GM10248 (cell line): ENCODE results near the gene LY6G6C.
A peak's percentile ranks its signal among the peaks of the same experiment; 100 is the strongest.

Experiments used
- CTCF ChIA-PET: fragments of 300-600 bp; sonication (Branson Sonifier 250); formaldehyde crosslinking; extraction: SDS; loops from one replicate; lab custom pipeline; 2021; ENCODE audit warnings: antibody characterized with exemption; lab: Yijun Ruan, JAX
- POLR2A ChIA-PET: fragments of 350-650 bp; sonication (Branson Sonifier 250); formaldehyde crosslinking; extraction: SDS; loops from one replicate; lab custom pipeline; 2020; ENCODE audit warnings: antibody characterized with exemption; lab: Yijun Ruan, JAX
- DNase-seq: peaks from one replicate; pipeline ENCODE4 v3.0.0; 2012; ENCODE audit errors: extremely low spot score
- CTCF ChIP-seq: IDR thresholded peaks from 2 replicates; pipeline ENCODE4 v1.5.1; 2012; ENCODE audit warnings: mild to moderate bottlenecking, low read depth; ENCODE audit errors: extremely low read depth, missing control alignments, control extremely low read depth

The LY6G6C gene

GRCh38 chr6:31683591-31683990, 38.0 kb downstream of the LY6G6C start:
- no peak for TF ChIP-seq CTCF
- ChIA-PET CTCF (interaction anchor here (0.8 to 1.6 kb wide), 4 partner anchors 10 to 20 kb away, joined by 3 to 6 read pairs (median 4); partner anchors contain the start of genes ABHD16A and LY6G5B), POLR2A (no interaction called here)
- DNase-seq: no peak

GRCh38 chr6:31681135-31681671, 40.3 kb downstream of the LY6G6C start:
- ChIA-PET POLR2A (interaction anchor here (0.6 kb wide), 1 partner anchor 11 kb away, joined by 3 read pairs; no protein-coding TSS in a partner anchor), CTCF (interaction anchor here (0.6 to 2.4 kb wide), 15 partner anchors 9 to 289 kb away, joined by 3 to 20 read pairs (median 4); partner anchors contain the start of genes ABHD16A, CSNK2B, HSPA1A and HSPA1L)
- peak; percentile 13 for TF ChIP-seq CTCF
- DNase-seq: peak; percentile 75

- peak; percentile 83 for DNase-seq
- CTCF ChIA-PET: interaction anchor here (0.6 to 2.9 kb wide), 20 partner anchors 8 to 290 kb away, joined by 3 to 20 read pairs (median 4); partner anchors contain the start of genes ABHD16A, CSNK2B, HSPA1A and HSPA1L
- POLR2A ChIA-PET: interaction anchor here (0.6 kb wide), 1 partner anchor 10 kb away, joined by 3 read pairs; no protein-coding TSS in a partner anchor
- peak; percentile 77 for TF ChIP-seq CTCF
These were observed 41.1 kb downstream of the LY6G6C start, which contains the start of gene LY6G5C for GRCh38 chr6:31680226-31681134. TSS of gene LY6G5C (minus strand) at chr6:31681067. CDS start at chr6:31680373, 694 bp downstream.

GRCh38 chr6:31677955-31678354, 43.6 kb downstream of the LY6G6C start:
- TF ChIP-seq CTCF: no peak
- ChIA-PET POLR2A (no interaction called here), CTCF (interaction anchor here (0.8 to 2.9 kb wide), 6 partner anchors 10 to 275 kb away, joined by 3 to 12 read pairs (median 4); partner anchors contain the start of gene LY6G6D)
- no peak for DNase-seq

- ChIA-PET POLR2A (no interaction called here), CTCF (interaction anchor here (1.2 to 1.5 kb wide), 2 partner anchors 12 to 13 kb away, joined by 3 to 4 read pairs; no protein-coding TSS in a partner anchor)
- TF ChIP-seq CTCF: no peak
- DNase-seq: no peak
These were observed 44.6 kb downstream of the LY6G6C start for GRCh38 chr6:31676904-31677303.
